Stomach (tissue), 4 donors: ENCODE results near the gene CCSER1.

Experiments used
- EP300 ChIP-seq: sonication (generic); formaldehyde crosslinking; IDR thresholded peaks from one replicate; pipeline ENCODE4 v1.6.1; 2017; ENCODE audit warnings: antibody characterized with exemption
- POLR2A ChIP-seq, 4 donors: fragments of 450-650 bp; IDR thresholded peaks; one replicate each; pipeline ENCODE4 v1.6.1; 2016; ENCODE audit warnings: antibody characterized with exemption in 4 of 4, control low read depth in 2 of 4, mild to moderate bottlenecking in 1 of 4, moderate library complexity in 1 of 4
- POLR2AphosphoS5 ChIP-seq, 3 donors: sonication (generic); formaldehyde crosslinking; IDR thresholded peaks; one replicate each; pipeline ENCODE4 v1.6.1; 2016; ENCODE audit warnings: antibody characterized with exemption in 3 of 3
- TF ChIP-seq, protein P1 (sequence below), 7 experiments: fragments of 450-650 bp in 4 of 7; fragments of 200-600 bp in 3 of 7; sonication (generic) in 3 of 7; IDR thresholded peaks; one replicate each; pipeline ENCODE4 v1.5.1; 2016 to 2019; ENCODE audit warnings: antibody characterized with exemption in 7 of 7, control low read depth in 2 of 7, mild to moderate bottlenecking in 1 of 7

DNA sequence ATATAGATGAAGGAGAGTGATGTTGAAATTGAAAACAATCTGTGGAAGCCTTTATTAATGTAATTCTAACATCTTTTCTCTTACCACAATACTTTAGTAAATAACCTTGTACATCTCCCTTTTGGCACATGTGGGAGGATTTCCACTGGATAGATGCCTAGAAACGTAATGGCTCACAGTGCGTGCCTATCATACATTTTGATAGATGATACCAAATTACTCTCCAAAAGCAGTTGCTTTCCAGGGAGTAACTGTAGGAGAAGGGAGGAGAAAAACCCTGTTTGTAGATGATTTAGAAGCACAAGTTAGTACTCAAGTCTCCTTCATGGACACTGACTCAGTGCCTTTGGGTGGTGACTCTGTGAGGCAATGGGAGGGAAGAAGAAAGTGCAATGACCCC lies 476.3 kb downstream of the CCSER1 start:
- no peak for TF ChIP-seq POLR2A (IDR thresholded peaks at IDR 0.05)
- TF ChIP-seq, protein P1, sequence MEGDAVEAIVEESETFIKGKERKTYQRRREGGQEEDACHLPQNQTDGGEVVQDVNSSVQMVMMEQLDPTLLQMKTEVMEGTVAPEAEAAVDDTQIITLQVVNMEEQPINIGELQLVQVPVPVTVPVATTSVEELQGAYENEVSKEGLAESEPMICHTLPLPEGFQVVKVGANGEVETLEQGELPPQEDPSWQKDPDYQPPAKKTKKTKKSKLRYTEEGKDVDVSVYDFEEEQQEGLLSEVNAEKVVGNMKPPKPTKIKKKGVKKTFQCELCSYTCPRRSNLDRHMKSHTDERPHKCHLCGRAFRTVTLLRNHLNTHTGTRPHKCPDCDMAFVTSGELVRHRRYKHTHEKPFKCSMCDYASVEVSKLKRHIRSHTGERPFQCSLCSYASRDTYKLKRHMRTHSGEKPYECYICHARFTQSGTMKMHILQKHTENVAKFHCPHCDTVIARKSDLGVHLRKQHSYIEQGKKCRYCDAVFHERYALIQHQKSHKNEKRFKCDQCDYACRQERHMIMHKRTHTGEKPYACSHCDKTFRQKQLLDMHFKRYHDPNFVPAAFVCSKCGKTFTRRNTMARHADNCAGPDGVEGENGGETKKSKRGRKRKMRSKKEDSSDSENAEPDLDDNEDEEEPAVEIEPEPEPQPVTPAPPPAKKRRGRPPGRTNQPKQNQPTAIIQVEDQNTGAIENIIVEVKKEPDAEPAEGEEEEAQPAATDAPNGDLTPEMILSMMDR (IDR thresholded peaks at IDR 0.05) = no peak
- no peak for TF ChIP-seq EP300
- no peak for TF ChIP-seq POLR2AphosphoS5 (IDR thresholded peaks at IDR 0.05)
